A549 (cell line): ENCODE data around the gene GPR35.

Experiments used
- CTCF ChIP-seq: fragments of >200 bp; sonication (Bioruptor Twin); formaldehyde crosslinking; IDR thresholded peaks from 3 replicates; pipeline ENCODE4 v1.5.1; 2016
- JUNB ChIP-seq: fragments of >200 bp; sonication (Bioruptor Twin); formaldehyde crosslinking; IDR thresholded peaks from 2 replicates; pipeline ENCODE4 v1.6.1; 2016
- KDM1A ChIP-seq: fragments of 200-600 bp; sonication (generic); IDR thresholded peaks from 2 replicates; pipeline ENCODE4 v1.6.1; 2016; ENCODE audit warnings: low read depth, mild to moderate bottlenecking
- PHF8 ChIP-seq: fragments of 200-600 bp; sonication (generic); IDR thresholded peaks from 2 replicates; pipeline ENCODE4 v1.6.1; 2016; ENCODE audit warnings: low read depth, mild to moderate bottlenecking, antibody characterized with exemption, moderate library complexity, borderline replicate concordance
- POLR2A ChIP-seq: IDR thresholded peaks from 2 replicates; pipeline ENCODE4 v1.6.1; 2012; ENCODE audit warnings: mild to moderate bottlenecking, low read length
- ZC3H11A ChIP-seq: fragments of 450-650 bp; IDR thresholded peaks from 2 replicates; pipeline ENCODE4 v1.6.1; 2014; ENCODE audit warnings: antibody characterized with exemption, mild to moderate bottlenecking

DNA sequence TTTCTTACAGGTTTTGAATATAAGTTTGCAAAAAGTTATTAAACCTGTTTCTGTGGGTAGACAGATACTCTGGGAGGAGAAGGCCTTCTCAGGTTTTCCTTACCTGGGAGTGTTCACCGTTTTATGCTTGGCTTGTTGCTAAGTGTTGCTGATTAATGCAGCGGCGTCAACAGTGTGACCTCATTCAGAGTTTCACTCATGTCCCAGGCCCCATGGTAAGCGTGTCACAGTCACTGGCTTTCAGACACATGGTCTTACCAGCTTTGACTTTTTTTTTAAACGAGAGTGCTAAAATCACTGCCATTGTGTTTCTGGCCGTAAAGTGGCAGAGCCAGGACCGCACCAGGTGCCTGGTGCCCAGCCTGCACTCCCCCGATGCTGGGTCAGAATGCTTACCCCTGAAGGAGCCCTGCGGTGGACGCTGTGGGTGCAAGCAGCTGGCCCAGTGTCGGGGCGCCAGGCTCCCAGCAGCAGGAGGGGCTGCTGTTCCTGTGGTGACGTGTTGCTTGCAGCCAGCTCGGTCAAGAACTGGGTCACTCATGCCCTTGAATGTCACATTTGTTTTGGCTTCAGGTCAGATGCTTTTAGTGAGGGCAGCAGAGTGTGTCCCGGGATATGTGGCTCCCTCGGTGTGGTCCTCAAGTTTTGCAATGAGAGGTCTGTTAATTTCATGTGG is 35.3 kb upstream of the GPR35 start:
- no peak for TF ChIP-seq CTCF
- no peak for TF ChIP-seq ZC3H11A
- no peak for TF ChIP-seq PHF8
- no peak for TF ChIP-seq JUNB
- TF ChIP-seq POLR2A: no peak
- no peak for TF ChIP-seq KDM1A
